GM19025 (cell line): Measurements from ENCODE around the gene CCDC186.

Experiments
- ATAC-seq: cut with Tn5 transposase; IDR thresholded peaks from one replicate; pipeline ENCODE4 v1.9.1; 2021; ENCODE audit warnings: mild to moderate bottlenecking, low read depth, moderate library complexity; ENCODE audit not compliant: unreplicated experiment

CCDC186 gene

DNA sequence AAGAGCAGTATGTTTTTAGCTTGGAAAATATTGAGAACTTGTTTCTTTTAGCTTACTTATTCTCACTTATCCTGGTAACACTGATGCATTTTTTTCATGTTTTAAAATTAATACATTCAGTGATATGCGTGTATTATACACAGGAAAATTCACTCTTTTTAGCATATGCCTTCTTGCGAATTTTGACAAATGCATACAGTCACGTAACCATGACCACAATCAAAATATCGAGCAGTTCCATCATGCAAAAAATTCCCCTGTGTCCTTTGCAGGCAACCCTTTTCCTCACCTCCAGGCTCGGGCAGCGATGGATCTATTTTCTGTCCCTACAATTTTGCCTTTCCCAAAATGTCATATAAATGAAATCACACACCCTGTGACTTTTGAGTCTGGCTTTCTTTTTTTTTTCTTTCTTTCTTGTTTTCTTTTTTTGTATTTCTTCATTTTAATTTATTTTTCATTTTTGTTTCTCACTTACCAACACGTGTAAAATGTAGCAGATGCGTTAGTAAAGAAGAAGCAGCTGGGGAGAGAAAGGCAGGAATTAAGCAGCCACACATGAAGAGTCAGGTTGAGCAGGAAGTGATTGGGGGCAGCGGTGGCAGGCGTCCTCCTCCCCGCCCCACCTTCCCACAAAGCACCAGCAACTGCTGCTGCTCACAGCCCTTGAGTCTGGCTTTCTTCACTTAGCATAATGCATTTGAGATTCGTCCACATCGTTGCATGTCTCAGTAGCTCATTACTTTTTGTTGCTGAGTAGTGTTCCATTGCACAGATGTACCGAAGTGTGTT is 100.4 kb downstream of the CCDC186 start:
- no peak for ATAC-seq

GRCh38 chr10:114071178-114071577 is 102.8 kb downstream of the CCDC186 start:
- ATAC-seq: no peak
